Endothelial cell of umbilical vein (primary cell): ENCODE measurements around the gene FAM3B. TPM values are rescaled to one million over a fixed set of nuclear protein-coding genes. Genes with fewer than 3 reads are reported as not detected.
"Not testable (repeated sequence)": the region's sequence is repeated elsewhere in the genome, so short reads cannot be mapped to it uniquely, and the experiment has no call there.

Source experiments
- BruUV-seq: library from RNA; stranded (reverse); fragments of 400-500 nt; replicated peaks from 2 replicates; lab custom pipeline; 2021; lab: Mats Ljungman, UMichigan
- CTCF ChIA-PET: fragments of 300-600, 350-600 bp; sonication (Branson Sonifier 250); formaldehyde crosslinking; loops from one replicate; lab custom pipeline; 2021; ENCODE audit warnings: antibody characterized with exemption, inconsistent platforms; lab: Charles Lee
- POLR2A ChIA-PET: fragments of 300-600, 350-600 bp; sonication (Branson Sonifier 250); formaldehyde crosslinking; loops from one replicate; lab custom pipeline; 2021; ENCODE audit warnings: antibody characterized with exemption, inconsistent platforms; lab: Charles Lee
- DNase-seq: peaks from one replicate; pipeline ENCODE4 v3.0.0-alpha.2; 2011; ENCODE audit warnings: low read depth, low spot score
- FAIRE-seq: peaks from 2 replicates; lab custom pipeline; 2011; peaks lifted over from hg19 to GRCh38; lab: Jason Lieb, UNC
- H2AFZ ChIP-seq: 2 replicates; pipeline ENCODE4 v1.6.0; 2012; ENCODE audit warnings: low read depth, low read length, control low read depth, inconsistent platforms
- H3K27ac ChIP-seq: 2 replicates; pipeline ENCODE4 v1.5.1; 2011; ENCODE audit warnings: low read depth, mild to moderate bottlenecking, control low read depth, low read length, moderate library complexity; ENCODE audit not compliant: insufficient read depth
- H3K27me3 ChIP-seq, 2 experiments: 2 replicates each; pipeline versions ENCODE4 v1.6.0 to v1.6.1; 2011; ENCODE audit warnings: low read length in 2 of 2, mixed read lengths in 1 of 2; ENCODE audit not compliant: control insufficient read depth in 2 of 2, insufficient read depth in 2 of 2
- H3K36me3 ChIP-seq, 2 experiments: 2 replicates in 1 of 2; 3 replicates in 1 of 2; pipeline ENCODE4 v1.5.1; 2011; ENCODE audit warnings: low read length in 2 of 2, mild to moderate bottlenecking in 1 of 2, moderate library complexity in 1 of 2; ENCODE audit not compliant: control insufficient read depth in 2 of 2, insufficient read depth in 2 of 2; ENCODE audit errors: extremely low read depth in 1 of 2
- H3K4me1 ChIP-seq: 3 replicates; pipeline ENCODE4 v1.5.1; 2011; ENCODE audit warnings: mild to moderate bottlenecking, low read length; ENCODE audit not compliant: control insufficient read depth, insufficient read depth; ENCODE audit errors: extremely low read depth
- H3K4me2 ChIP-seq: 2 replicates; pipeline ENCODE4 v1.6.1; 2011; ENCODE audit warnings: low read length, control low read depth, mixed read lengths; ENCODE audit not compliant: insufficient read depth
- H3K4me3 ChIP-seq, 3 experiments: fragments of 200-600 bp in 1 of 3; sonication (generic), shearing (Covaris generic) in 1 of 3; replicated peaks in 1 of 3; 2 replicates each; pipeline ENCODE4 v1.5.1; 2011 to 2016; ENCODE audit warnings: control low read depth in 3 of 3, low read length in 3 of 3, mild to moderate bottlenecking in 2 of 3, inconsistent platforms in 1 of 3, low read depth in 1 of 3, moderate library complexity in 1 of 3; ENCODE audit not compliant: insufficient read depth in 1 of 3
- H3K79me2 ChIP-seq: 2 replicates; pipeline ENCODE4 v1.6.0; 2012; ENCODE audit warnings: low read length, inconsistent platforms; ENCODE audit not compliant: control insufficient read depth, insufficient read depth
- H3K9ac ChIP-seq: replicated peaks from 2 replicates; pipeline ENCODE3; 2011; ENCODE audit warnings: low read length, control low read depth; ENCODE audit not compliant: insufficient read depth; ENCODE audit errors: extremely low read depth
- H3K9me1 ChIP-seq: replicated peaks from 3 replicates; pipeline ENCODE4 v1.6.0; 2011; ENCODE audit warnings: mild to moderate bottlenecking, low read length; ENCODE audit not compliant: control insufficient read depth, insufficient read depth; ENCODE audit errors: extremely low read depth
- H3K9me3 ChIP-seq: replicated peaks from 2 replicates; pipeline ENCODE4 v1.5.1; 2012; ENCODE audit warnings: low read length, inconsistent platforms; ENCODE audit not compliant: control insufficient read depth, insufficient read depth
- H4K20me1 ChIP-seq: replicated peaks from 2 replicates; pipeline ENCODE3; 2011; ENCODE audit warnings: mild to moderate bottlenecking, low read length; ENCODE audit not compliant: control insufficient read depth, insufficient read depth; ENCODE audit errors: extremely low read depth
- EZH2 ChIP-seq: IDR thresholded peaks from 2 replicates; pipeline ENCODE4 v1.6.1; 2012; ENCODE audit warnings: borderline replicate concordance, low read depth, mild to moderate bottlenecking, moderate library complexity, low read length, inconsistent platforms; ENCODE audit not compliant: severe bottlenecking
- FOS ChIP-seq: IDR thresholded peaks from 2 replicates; pipeline ENCODE4 v1.6.1; 2011; ENCODE audit warnings: mild to moderate bottlenecking, low read length, moderate library complexity, borderline replicate concordance; ENCODE audit not compliant: insufficient read depth
- GATA2 ChIP-seq: IDR thresholded peaks from 2 replicates; pipeline ENCODE4 v1.7.0; 2011; ENCODE audit warnings: low read depth, mild to moderate bottlenecking, moderate library complexity, mixed read lengths, low read length; ENCODE audit not compliant: insufficient read length, insufficient read depth
- JUN ChIP-seq: IDR thresholded peaks from 2 replicates; pipeline ENCODE4 v1.6.1; 2011; ENCODE audit warnings: borderline replicate concordance, low read depth; ENCODE audit not compliant: insufficient read length, insufficient read depth
- MYC ChIP-seq: IDR thresholded peaks from one replicate; pipeline ENCODE4 v1.6.1; 2011; ENCODE audit warnings: mild to moderate bottlenecking, low read depth, low read length
- POLR2A ChIP-seq: IDR thresholded peaks from 2 replicates; pipeline ENCODE4 v1.6.1; 2012; ENCODE audit warnings: low read depth, mild to moderate bottlenecking, control low read depth, low read length
- POLR2AphosphoS5 ChIP-seq: IDR thresholded peaks from 2 replicates; pipeline ENCODE4 v1.6.1; 2012; ENCODE audit warnings: low read depth, mild to moderate bottlenecking, control low read depth, low read length, moderate library complexity; ENCODE audit not compliant: insufficient read depth
- dilution Hi-C: fragments of 300-500 bp; cut with MboI; formaldehyde crosslinking; loops from one replicate; pipeline ENCODE4 v1.15.0; 2019; ENCODE audit warnings: low sequenced_read_pairs; ENCODE audit not compliant: extremely low pct_ligation_motif_present
- intact Hi-C: fragments of 100-400 bp; cut with micrococcal nuclease; formaldehyde crosslinking; loops from one replicate; pipeline ENCODE4 v1.10.0; 2022
- polyA plus RNA-seq, 4 experiments: library from polyadenylated mRNA; depleted of rRNA in 3 of 4; stranded (reverse) in 3 of 4; unstranded in 1 of 4; fragments of >200 nt; gene quantifications; 2 replicates each; pipeline versions ENCODE4 v1.2.1 to v1.2.3, GENCODE V29; 2011 to 2012; ENCODE audit warnings: missing spikeins in 1 of 4
- total RNA-seq: library from RNA; stranded (reverse); gene quantifications from 2 replicates; pipeline ENCODE4 v1.2.3, GENCODE V29; 2021
- TF ChIP-seq, protein P1 (sequence below), 2 donors: IDR thresholded peaks; 1 replicate in 1 of 2; 2 replicates in 1 of 2; pipeline ENCODE4 v1.5.1; 2011; ENCODE audit warnings: low read length in 2 of 2, mild to moderate bottlenecking in 2 of 2, moderate library complexity in 2 of 2, control low read depth in 1 of 2, inconsistent platforms in 1 of 2, low read depth in 1 of 2; ENCODE audit not compliant: insufficient read depth in 1 of 2; ENCODE audit errors: extremely low read depth in 1 of 2
- TF ChIP-seq, protein P2 (sequence below): IDR thresholded peaks from 2 replicates; pipeline ENCODE4 v1.6.1; 2011; ENCODE audit not compliant: insufficient read depth, insufficient read length

The FAM3B gene
- total and polyA plus RNA-seq, 2 donors (not counting 3 experiments of a cell fraction or from before 2014, with no cell fraction given): not detected

DNA sequence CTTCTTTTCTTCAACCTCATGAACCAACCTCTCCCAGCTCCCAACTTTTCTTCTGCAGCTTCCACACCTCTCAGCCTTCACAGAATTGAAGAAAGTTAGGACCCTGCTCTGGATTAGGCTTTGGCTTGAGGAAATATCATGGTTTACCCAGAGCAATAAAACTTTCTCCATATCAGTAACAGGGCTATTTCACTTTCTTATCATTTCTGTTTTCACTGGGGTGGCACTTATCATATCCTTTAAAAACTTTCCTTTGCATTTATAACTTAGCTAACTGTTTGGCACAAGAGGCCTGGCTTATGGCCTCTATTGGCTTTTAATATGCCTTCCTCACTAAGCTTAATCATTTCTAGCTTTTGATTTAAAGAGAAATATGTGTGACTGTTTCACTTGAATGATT lies 9.4 kb upstream of the FAM3B start:
- H3K4me1 ChIP-seq: no peaks in the 10 kb centered on the region
- dilution Hi-C loops: no loop called here
- TF ChIP-seq FOS (no peak), MYC (no peak), JUN (no peak), POLR2A (no peak), GATA2 (no peak), POLR2AphosphoS5 (no peak), EZH2 (no peak)
- TF ChIP-seq, protein P1, sequence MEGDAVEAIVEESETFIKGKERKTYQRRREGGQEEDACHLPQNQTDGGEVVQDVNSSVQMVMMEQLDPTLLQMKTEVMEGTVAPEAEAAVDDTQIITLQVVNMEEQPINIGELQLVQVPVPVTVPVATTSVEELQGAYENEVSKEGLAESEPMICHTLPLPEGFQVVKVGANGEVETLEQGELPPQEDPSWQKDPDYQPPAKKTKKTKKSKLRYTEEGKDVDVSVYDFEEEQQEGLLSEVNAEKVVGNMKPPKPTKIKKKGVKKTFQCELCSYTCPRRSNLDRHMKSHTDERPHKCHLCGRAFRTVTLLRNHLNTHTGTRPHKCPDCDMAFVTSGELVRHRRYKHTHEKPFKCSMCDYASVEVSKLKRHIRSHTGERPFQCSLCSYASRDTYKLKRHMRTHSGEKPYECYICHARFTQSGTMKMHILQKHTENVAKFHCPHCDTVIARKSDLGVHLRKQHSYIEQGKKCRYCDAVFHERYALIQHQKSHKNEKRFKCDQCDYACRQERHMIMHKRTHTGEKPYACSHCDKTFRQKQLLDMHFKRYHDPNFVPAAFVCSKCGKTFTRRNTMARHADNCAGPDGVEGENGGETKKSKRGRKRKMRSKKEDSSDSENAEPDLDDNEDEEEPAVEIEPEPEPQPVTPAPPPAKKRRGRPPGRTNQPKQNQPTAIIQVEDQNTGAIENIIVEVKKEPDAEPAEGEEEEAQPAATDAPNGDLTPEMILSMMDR (IDR thresholded peaks at IDR 0.05; ENCODE audit: extremely low read depth in 1 of 2, insufficient read depth in 1 of 2, low read depth in 1 of 2, low read length in 2 of 2): no peak
- TF ChIP-seq, protein P2, sequence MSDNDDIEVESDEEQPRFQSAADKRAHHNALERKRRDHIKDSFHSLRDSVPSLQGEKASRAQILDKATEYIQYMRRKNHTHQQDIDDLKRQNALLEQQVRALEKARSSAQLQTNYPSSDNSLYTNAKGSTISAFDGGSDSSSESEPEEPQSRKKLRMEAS: no peak
- H3K4me3 ChIP-seq: no peak overlapping the region
- H3K9ac ChIP-seq: no peak overlapping the region
- FAIRE-seq: no peak
- no peak overlapping the region for H3K27ac ChIP-seq
- H3K9me1 ChIP-seq: no peaks in the 10 kb centered on the region
- intact Hi-C loops: no loop called here
- no peaks in the 10 kb centered on the region for H4K20me1 ChIP-seq
- CTCF ChIA-PET: interaction anchor here (0.8 to 1.5 kb wide), 3 partner anchors 9 to 24 kb away, joined by 3 to 5 read pairs (median 3); no protein-coding TSS in a partner anchor
- no peak overlapping the region for H2AFZ ChIP-seq
- no TSS peak for BruUV-seq
- DNase-seq: no peak
- H3K79me2 ChIP-seq: no peaks in the 10 kb centered on the region
- POLR2A ChIA-PET: no interaction called here
- no peak overlapping the region for H3K4me2 ChIP-seq
- no peaks in the 10 kb centered on the region for H3K36me3 ChIP-seq
- no peaks in the 10 kb centered on the region for H3K27me3 ChIP-seq
- no peaks in the 10 kb centered on the region for H3K9me3 ChIP-seq

DNA sequence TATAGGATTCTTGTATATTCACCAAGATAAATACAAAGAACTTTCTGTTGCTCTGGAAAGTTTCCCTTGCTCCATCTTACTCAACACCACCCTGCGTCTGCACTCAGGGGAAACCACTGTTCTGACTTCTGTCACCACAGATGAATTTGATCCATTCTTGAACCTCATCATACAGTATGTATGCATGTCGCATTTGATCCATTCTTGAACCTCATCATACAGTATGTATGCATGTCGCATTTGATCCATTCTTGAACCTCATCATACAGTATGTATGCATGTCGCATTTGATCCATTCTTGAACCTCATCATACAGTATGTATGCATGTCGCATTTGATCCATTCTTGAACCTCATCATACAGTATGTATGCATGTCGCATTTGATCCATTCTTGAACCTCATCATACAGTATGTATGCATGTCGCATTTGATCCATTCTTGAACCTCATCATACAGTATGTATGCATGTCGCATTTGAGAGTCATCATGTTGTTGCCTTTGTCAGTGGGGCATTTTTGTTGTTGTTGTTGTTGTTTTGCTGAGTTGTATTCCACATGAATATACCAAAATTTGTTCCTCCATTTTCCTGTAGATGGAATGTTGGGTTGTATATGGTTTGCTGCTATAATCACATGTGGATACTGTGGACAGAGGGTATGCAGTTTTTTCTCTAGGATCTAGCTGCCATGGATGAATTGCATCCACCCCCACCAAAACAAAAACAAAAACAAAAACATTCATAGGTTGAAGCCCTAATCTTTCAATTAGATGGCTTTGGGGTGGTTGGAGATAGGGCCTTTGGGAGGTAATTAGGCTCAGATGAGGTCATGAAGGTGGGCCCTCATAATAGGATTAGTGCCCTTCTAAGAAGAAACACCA lies 3.1 kb upstream of the FAM3B start:
- H4K20me1 ChIP-seq, FAIRE-seq, H3K27ac ChIP-seq, DNase-seq, H3K9me1 ChIP-seq, dilution Hi-C loops, H3K4me2 ChIP-seq, H3K36me3 ChIP-seq, CTCF ChIA-PET, POLR2A ChIA-PET, BruUV-seq, H3K4me1 ChIP-seq, H3K4me3 ChIP-seq, H3K9me3 ChIP-seq, intact Hi-C loops, H3K9ac ChIP-seq, H2AFZ ChIP-seq, H3K79me2 ChIP-seq: not testable (repeated sequence)
- H3K27me3 ChIP-seq: peaks cover 13 to 29% of the 10 kb centered on the region in 2 experiments
